ENCODE results near the gene PCSK5. TPM values are rescaled to one million over a fixed set of nuclear protein-coding genes. Genes with fewer than 3 reads are reported as not detected.

The PCSK5 gene
- total and polyA plus RNA-seq, 2 donors (not counting 3 experiments of a cell fraction or from before 2014, with no cell fraction given) = 2.6 to 4.8 TPM

- Histone ChIP-seq H3K4me1 (ENCODE audit: control insufficient read depth, extremely low read depth, insufficient read depth, low read length) (no peaks in the 10 kb centered on the region), H3K27me3 (ENCODE audit: control insufficient read depth in 2 of 2, insufficient read depth in 2 of 2, low read length in 2 of 2) (no peaks in the 10 kb centered on the region), H3K4me3 (replicated peaks in 1 of 3; ENCODE audit: insufficient read depth in 1 of 3, low read depth in 1 of 3, low read length in 3 of 3) (no peak overlapping the region), H4K20me1 (replicated peaks; ENCODE audit: control insufficient read depth, extremely low read depth, insufficient read depth, low read length) (no peaks in the 10 kb centered on the region), H3K79me2 (ENCODE audit: control insufficient read depth, insufficient read depth, low read length) (no peaks in the 10 kb centered on the region), H2AFZ (ENCODE audit: low read depth, low read length) (no peak overlapping the region), H3K36me3 (ENCODE audit: control insufficient read depth in 2 of 2, extremely low read depth in 1 of 2, insufficient read depth in 2 of 2, low read length in 2 of 2) (no peaks in the 10 kb centered on the region), H3K27ac (ENCODE audit: insufficient read depth, low read depth, low read length) (no peak overlapping the region), H3K9me3 (replicated peaks; ENCODE audit: control insufficient read depth, insufficient read depth, low read length) (no peaks in the 10 kb centered on the region), H3K9ac (replicated peaks; ENCODE audit: extremely low read depth, insufficient read depth, low read length) (no peak overlapping the region), H3K4me2 (ENCODE audit: insufficient read depth, low read length) (no peak overlapping the region), H3K9me1 (replicated peaks; ENCODE audit: control insufficient read depth, extremely low read depth, insufficient read depth, low read length) (no peaks in the 10 kb centered on the region)
- ChIA-PET POLR2A (interaction anchor here (0.7 kb wide), 1 partner anchor 208 kb away, joined by 6 read pairs; no protein-coding TSS in a partner anchor), CTCF (no interaction called here)
- DNase-seq (ENCODE audit: low read depth, low spot score) = no peak
- BruUV-seq (replicated peaks) = no TSS peak
- no peak for TF ChIP-seq EZH2 (IDR thresholded peaks at IDR 0.05; ENCODE audit: borderline replicate concordance, low read depth, low read length, severe bottlenecking)
- no peak for TF ChIP-seq MYC (IDR thresholded peaks at IDR 0.05; ENCODE audit: low read depth, low read length)
- TF ChIP-seq GATA2 (IDR thresholded peaks at IDR 0.05; ENCODE audit: insufficient read depth, insufficient read length, low read depth, low read length) = no peak
- TF ChIP-seq MAX (IDR thresholded peaks at IDR 0.05; ENCODE audit: insufficient read depth, insufficient read length) = no peak
- TF ChIP-seq POLR2AphosphoS5 (IDR thresholded peaks at IDR 0.05; ENCODE audit: insufficient read depth, low read depth, low read length) = no peak
- TF ChIP-seq JUN (IDR thresholded peaks at IDR 0.05; ENCODE audit: borderline replicate concordance, insufficient read depth, insufficient read length, low read depth) = no peak
- no peak for TF ChIP-seq FOS (IDR thresholded peaks at IDR 0.05; ENCODE audit: borderline replicate concordance, insufficient read depth, low read length)
- no peak for TF ChIP-seq CTCF (IDR thresholded peaks at IDR 0.05; ENCODE audit: extremely low read depth in 1 of 2, insufficient read depth in 1 of 2, low read depth in 1 of 2, low read length in 2 of 2)
- no peak for TF ChIP-seq POLR2A (IDR thresholded peaks at IDR 0.05; ENCODE audit: low read depth, low read length)
- intact Hi-C loops (cut with micrococcal nuclease) (loop anchor here (10.0 kb wide), 1 partner anchor 217 kb away; no protein-coding TSS in a partner anchor), dilution Hi-C loops (cut with MboI; ENCODE audit: extremely low pct_ligation_motif_present, low sequenced_read_pairs) (no loop called here)
- no peak for FAIRE-seq
Observed at GRCh38 chr9:76087976-76088375, 197.5 kb downstream of the PCSK5 start.
